ENCODE results near the gene CAPN5.
"Not testable (repeated sequence)": the region's sequence is repeated elsewhere in the genome, so short reads cannot be mapped to it uniquely, and the experiment has no call there.

The CAPN5 gene

DNA sequence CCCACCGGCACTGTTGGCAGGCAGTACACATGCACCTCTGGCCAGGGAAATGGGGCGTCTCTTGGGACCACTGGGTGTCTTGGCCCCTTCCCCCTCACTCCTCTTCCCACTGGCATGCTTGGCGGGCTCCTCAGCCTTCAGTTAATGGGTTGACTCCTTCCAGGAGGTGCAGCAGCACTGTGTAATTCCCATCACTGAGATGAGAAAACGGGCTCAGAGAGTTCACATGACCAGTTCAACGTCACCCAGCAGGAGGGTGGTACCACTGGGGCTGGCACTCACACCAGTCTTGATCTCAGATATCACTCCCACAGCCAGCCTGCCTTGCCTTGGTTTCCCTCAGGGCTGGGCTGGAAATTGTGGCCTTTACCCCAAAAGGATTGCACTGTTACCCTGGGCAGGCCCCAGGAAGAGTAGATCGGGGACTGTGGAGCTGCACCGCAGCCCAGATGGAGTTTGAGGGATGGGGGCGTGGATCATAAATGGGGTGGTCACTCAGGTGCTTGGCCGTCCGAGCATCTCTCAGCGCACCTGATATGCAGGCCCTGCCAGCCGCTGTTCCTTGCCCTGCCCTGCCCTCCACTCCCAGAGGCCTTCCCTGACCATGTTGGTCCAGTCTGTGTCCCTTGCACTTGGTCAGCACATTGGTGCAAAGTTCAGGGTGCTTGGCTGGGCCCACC is 16.9 kb downstream of the CAPN5 start:
- no peak for DNase-seq (ENCODE audit: low spot score)

DNA sequence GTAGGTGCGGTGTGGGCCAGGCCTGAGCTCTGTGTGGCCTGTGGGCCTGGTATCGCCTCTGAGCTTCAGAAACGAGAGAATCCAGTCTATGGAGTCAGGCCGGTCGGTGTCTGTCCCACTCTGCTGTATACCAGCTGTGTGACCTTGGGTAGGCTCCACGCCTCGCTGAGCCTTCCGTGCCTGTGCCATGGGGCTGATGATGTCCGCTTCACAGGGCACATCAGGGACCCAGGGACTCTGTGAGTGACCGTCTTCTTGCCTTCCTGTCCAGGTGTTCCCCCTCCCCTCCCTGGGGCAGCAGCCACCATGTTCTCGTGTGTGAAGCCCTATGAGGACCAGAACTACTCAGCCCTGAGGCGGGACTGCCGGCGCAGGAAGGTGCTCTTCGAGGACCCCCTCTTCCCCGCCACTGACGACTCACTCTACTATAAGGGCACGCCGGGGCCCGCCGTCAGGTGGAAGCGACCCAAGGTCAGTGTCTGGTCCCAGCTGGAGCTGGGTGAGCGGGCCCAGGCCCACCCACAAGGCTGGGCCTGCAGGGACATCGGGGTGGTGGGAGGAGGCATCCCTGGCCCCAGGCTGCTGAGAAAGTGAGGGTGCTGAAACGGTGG is 17.9 kb downstream of the CAPN5 start:
- no peak for DNase-seq (ENCODE audit: low spot score)

GRCh38 chr11:77085652-77086051 is 18.9 kb downstream of the CAPN5 start:
- no peak for DNase-seq (ENCODE audit: low spot score)

DNA sequence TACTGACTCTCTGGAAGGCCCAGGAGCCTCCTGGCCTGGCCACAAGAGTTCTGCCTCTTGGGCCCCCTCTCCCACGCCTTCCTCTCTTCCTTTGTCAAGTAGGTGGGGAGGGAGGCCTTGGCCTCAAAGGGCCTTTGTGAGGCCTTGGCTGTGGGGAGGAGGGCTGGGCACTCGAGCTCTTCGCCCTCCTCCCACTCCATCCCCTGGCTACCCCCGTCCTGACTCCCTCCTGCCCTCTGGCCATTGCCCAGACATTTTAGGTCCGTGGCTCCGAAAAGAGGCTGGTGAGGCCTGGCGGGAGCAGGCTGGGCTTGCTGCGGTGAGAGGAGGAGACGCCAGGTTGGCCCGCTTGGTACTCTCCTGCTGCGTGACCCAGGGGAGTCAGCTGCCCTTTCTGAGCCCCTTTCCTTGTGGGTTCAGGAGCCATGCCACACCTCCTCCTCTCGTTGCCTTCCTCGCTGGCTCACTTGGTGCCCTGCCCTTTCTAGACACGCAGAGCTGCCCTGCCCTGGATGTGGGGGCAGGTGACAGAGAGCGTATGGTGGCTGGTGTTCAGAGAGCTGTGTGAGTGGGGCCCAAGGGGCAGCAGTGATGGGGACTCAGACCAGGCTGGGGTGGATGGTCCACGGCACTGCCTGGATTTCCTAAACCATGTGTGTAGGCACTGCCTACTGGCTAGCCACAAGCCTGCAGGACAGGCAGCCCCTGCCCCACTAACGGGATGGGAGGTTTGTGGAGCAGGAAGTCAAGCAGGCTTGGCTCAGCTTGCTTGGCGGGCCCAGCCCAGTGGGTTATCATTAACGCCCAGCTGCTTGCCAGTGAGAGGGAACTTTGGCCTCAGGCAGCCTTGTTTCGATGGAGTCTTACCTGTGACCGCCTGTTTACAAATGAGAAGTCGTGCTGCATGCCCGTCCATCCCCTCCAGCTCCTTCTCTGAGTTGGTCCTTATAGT is 20.0 kb downstream of the CAPN5 start:
- DNase-seq (ENCODE audit: low spot score), result no peak

GRCh38 chr11:77087723-77088225 is 21.0 kb downstream of the CAPN5 start:
- no peak for DNase-seq (ENCODE audit: low spot score)

- DNase-seq (ENCODE audit: low spot score), result no peak
Measured at GRCh38 chr11:77088236-77089003, 21.6 kb downstream of the CAPN5 start.

DNA sequence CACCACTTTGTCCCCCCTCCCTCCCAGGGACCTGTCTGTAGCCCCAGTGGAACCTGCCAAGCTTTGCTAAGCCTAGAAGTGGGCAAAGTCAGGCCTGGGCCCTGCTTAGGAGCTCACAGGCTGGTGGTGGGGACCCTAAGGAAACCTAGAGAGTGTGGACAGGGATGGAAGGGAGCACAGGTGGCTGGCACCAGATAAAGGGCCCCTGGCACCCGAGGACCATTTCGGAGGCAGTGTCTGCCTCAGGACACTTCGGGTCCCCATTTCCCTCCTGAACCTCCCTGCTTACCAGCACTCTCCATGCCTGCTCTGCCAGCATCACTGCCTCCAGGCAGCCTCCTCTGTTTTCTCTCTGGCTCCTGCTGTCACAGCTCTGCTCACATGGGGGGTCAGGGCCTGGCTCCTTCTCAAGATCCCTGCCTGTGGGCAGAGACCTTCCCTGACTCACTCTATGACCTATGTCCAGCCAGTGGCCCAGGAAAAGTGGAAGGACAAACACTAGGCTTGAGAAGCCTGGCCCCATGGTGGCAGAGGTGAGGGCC is 22.3 kb downstream of the CAPN5 start:
- no peak for DNase-seq (ENCODE audit: low spot score)

DNA sequence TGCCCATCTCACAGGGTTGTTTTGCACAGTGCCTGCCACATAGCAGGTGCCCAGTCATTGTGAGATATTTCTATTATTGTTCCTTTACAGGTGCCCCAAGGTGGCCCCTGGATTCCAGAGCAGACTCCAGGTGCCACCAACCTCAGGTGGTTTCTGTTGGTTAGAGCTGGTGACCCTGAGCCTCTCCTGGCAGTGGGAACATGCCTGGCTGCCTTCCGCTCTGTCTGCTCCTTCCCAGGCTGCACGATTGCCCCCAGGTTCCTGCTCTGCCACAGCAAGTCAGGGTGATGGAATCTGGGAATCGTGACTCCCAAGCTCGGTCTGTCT is 23.2 kb downstream of the CAPN5 start:
- DNase-seq (ENCODE audit: low spot score), result no peak

- DNase-seq (ENCODE audit: low spot score), result no peak
Measured at GRCh38 chr11:77090373-77091111, 23.8 kb downstream of the CAPN5 start.

- DNase-seq (ENCODE audit: low spot score), result peak; percentile 78
Measured at GRCh38 chr11:77091146-77091940, 24.6 kb downstream of the CAPN5 start.

GRCh38 chr11:77092382-77092781 is 25.6 kb downstream of the CAPN5 start:
- DNase-seq (ENCODE audit: low spot score), result no peak

GRCh38 chr11:77093056-77093891 is 26.5 kb downstream of the CAPN5 start:
- no peak for DNase-seq (ENCODE audit: low spot score)

DNA sequence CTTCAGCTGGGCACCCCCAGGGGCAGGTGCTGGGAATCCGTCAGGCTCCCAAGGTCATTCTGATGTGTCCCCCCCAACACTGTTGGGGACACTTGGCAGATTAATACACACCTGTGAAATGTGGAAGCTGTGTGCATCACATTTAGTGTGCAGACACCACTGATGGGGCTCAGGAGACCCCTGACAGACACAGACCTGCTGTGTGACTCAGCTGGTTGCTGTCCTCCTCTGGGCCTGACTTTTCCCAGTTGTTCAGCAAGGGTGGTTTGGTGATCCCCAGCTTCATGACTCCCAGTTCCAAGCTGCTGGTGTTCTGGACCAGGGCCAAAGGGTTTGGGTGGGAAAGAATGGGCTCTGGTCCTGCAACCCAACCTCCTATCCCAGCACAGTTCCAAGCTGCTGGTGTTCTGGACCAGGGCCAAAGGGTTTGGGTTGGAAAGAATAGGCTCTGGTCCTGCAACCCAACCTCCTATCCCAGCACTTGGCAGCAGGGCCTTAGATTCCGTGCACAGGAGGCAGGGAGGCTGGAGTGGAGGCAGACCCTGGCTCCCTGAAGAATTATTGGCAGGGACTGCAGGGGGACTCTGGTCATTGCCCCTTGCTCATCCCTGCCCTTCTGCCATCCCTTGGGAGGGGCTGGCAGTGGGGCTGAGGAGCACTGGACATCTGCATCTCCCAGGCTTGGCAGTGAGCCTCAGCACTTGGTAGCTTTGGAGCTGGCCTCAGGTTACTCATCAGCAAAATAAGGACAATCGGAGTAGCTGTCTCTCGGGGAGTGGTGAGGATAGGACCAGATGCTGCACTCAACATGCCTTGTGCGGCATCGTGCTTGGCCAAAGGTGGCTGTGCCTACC is 27.4 kb downstream of the CAPN5 start:
- DNase-seq (ENCODE audit: low spot score), result no peak

- DNase-seq (ENCODE audit: low spot score), result no peak
Measured at GRCh38 chr11:77094841-77095365, 28.1 kb downstream of the CAPN5 start.

DNA sequence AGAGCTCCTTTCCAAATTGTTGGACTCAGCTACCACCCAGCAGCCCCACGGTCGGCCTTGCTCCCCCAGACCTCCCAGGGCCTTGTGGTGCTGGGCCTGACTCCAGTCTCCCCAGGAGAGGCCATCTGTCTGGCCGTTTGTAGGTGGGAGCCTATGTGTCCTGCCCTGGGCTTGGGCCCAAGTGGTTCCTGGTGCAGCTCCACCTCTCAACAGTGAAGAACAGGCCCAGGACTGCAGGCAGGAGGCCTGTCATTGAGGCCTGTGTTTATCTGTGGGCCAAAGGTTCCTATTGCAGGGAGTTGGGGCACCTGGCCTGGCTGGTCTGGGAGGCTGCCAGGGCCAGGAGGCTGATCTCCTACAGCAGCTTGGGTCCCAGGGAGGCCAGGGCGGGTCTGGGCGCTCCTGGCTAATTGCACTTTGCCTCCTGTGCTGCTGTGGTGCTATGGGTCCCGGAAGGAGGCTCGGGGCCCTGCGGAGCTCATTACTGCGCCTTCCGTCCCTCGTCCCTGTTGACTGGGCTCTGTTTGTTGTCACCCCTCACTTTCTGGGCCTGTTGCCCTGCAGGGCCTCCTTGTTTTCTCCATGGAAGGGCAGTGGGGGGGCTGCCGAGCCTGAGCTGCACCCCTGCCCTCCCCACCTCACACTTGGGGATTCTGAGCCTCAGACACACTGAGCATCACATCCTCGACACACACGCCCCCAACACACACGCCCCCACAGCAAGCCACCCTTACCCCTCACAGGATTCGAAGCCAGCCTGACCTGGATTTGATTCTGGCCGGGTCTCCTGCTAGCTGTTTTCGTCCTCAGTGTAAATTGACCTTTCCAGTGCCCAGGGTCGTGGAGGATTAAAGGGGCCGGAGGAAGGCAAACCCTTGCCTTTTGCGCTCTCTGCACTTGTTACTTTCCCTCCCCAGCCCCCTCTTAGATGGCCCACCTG is 29.1 kb downstream of the CAPN5 start:
- DNase-seq (ENCODE audit: low spot score), result no peak

DNA sequence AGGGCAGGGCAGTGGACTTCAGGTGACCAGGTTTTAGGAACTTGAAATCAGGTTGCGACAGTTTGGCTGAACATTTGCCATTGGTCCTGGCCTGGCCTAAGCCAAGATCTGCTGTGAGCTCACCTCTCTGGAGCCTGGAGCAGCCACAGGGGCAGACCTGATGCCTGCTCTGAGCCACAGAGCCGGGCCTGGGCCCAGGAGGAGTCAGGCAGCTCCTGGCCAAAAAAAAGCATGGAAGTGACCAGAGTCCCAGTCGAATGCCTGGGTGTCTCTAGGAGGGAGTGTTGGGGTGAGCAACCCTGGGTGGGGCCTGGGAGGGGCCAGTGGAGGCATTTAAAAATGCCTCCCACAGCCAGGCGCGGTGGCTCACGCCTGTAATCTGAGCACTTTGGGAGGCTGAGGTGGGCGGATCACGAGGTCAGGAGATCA is 29.8 kb downstream of the CAPN5 start:
- no peak for DNase-seq (ENCODE audit: low spot score)

DNA sequence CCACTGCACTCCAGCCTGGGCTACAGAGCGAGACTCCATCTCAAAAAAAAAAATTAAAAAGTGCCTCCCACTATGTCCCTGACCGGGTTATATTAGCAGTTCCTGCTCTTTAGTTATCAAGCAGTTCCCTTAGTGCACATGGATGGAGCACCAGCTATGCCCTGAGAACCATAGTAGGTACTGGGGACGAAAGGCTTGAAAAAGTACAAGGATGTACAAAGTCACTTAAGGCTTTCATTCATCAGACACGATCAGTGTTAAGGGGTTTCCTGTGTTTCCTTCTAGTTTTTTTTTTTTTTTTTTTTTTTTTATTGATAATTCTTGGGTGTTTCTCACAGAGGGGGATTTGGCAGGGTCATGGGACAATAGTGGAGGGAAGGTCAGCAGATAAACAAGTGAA is 30.4 kb downstream of the CAPN5 start:
- DNase-seq (ENCODE audit: low spot score), result not testable (repeated sequence)
